ENCODE results near the gene EDIL3. TPM values are rescaled to one million over a fixed set of nuclear protein-coding genes. Genes with fewer than 3 reads are reported as not detected.

EDIL3 gene
- total RNA-seq, 4 donors from 2014 or later, result 9.6 to 16.0 (median 11.1) TPM

DNA sequence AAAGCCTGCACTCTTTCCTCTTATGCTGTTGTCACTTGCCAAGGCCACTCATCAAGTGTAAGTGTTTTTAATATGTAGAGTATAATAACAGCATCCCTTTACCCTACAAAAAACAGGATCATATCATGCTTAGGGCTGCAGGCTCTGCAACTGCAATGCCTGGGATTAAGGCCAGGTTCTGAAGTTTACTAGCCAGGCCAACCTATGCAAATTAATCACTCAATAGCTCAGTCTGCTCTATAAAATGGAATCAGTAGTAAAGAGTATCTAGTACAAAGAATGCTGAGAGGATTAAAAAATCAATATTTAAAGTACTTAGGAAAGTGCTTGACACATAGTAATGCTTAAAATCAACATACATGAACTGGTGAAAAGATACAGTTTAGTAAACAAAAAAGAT lies 253.3 kb downstream of the EDIL3 start:
- TF ChIP-seq, protein P1, sequence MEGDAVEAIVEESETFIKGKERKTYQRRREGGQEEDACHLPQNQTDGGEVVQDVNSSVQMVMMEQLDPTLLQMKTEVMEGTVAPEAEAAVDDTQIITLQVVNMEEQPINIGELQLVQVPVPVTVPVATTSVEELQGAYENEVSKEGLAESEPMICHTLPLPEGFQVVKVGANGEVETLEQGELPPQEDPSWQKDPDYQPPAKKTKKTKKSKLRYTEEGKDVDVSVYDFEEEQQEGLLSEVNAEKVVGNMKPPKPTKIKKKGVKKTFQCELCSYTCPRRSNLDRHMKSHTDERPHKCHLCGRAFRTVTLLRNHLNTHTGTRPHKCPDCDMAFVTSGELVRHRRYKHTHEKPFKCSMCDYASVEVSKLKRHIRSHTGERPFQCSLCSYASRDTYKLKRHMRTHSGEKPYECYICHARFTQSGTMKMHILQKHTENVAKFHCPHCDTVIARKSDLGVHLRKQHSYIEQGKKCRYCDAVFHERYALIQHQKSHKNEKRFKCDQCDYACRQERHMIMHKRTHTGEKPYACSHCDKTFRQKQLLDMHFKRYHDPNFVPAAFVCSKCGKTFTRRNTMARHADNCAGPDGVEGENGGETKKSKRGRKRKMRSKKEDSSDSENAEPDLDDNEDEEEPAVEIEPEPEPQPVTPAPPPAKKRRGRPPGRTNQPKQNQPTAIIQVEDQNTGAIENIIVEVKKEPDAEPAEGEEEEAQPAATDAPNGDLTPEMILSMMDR (IDR thresholded peaks at IDR 0.05; ENCODE audit: low read depth), result no peak

DNA sequence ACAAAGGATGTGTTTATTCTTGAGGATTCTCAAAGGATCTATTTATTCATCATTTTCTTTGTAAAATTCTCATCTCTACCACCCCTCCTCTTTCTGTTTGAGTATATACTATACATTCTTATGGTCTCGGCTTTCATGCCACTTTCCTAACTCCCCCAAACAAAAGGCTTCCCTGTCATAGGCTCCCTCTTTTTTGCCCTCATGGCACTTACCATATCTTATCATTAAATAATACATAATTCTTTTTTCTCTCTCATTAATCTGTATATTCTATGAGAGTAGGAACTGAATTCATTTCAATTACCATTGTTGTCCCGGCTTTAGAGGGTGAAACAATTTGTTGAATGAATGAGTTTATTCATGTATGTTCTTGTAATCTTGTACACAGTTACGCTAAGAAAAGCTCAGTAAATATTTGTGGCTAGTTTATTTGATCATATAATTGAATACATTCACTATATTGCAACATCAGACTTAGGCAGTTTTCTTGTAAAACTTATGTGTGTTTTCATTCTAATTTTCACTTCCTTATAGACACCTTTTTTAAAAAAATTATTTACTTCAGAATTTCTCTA lies 254.6 kb downstream of the EDIL3 start:
- TF ChIP-seq, protein P1 (IDR thresholded peaks at IDR 0.05; ENCODE audit: low read depth), result no peak

DNA sequence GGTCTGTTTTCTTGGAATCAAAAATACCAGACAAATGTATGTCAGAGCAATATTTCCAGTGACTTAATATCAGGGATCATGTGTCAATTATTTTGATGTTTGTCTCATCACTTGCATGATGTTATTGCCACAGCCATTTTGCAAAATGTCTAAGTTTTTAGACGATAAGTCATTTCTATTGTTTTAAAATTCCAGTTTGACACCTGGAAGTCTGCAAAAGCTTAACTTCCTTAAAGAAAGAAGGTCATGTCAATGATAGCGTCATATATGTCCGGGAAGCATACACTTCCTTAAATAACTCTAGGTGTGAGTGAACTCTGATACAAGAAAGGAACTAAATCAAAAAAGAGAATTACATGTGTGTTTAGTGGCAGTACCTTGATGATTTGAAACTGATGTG lies 259.5 kb downstream of the EDIL3 start:
- TF ChIP-seq, protein P1 (IDR thresholded peaks at IDR 0.05; ENCODE audit: low read depth), result no peak

DNA sequence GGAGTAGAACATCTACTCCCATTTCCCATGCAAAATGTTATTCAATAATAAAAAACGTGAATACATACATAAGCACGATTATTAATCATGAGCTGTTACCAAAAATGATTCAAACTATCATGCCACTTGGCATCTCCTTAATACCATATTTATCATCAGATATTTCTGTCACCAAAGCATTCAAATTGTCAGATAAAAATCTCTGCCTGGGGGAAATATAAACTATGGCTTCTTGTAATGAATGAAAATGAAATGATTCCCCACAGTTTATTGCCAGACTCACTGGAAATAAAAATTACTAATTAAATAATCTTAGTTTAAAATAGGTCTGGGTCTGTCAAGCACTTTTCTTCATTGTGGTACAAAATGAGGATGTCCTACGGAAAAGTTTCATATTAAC lies 265.4 kb downstream of the EDIL3 start:
- TF ChIP-seq, protein P1 (IDR thresholded peaks at IDR 0.05; ENCODE audit: low read depth), result no peak

DNA sequence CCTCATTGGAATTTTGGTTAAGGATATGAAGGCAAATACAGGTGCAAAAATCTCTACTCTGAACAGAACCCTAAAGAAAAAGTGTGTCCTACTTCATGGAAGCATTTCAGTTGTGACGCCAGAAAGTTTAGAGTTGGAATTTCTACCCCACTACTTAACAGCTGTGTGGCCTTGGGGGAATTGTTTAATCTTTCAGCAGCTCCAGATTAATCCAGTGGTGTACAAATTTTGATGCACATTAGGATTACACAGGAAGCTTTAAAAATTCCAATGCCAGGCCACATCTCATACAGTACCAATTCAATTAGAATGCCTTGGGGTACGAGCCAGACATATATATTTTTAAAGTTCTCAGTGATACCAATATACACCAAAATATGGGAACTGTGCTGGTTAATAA lies 266.1 kb downstream of the EDIL3 start:
- TF ChIP-seq, protein P1 (IDR thresholded peaks at IDR 0.05; ENCODE audit: low read depth), result no peak

DNA sequence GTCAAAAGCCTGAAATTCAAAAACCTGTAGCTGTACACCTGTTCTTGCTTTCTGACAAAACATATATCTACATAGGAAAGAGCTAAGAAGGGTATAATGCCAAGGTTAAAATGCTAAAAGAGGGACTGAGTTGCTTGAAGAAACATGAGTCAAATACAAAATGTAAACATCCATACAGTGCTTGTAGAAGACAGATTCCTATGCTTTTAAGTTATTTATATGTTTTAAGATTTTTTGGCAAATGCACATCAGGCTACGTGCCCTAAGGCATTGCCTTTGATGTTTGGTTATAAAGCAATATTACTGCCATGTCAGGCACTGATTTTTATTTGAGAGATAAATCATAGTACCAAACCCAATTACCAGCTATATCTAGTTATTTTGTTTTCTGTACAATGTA lies 269.0 kb downstream of the EDIL3 start:
- TF ChIP-seq, protein P1 (IDR thresholded peaks at IDR 0.05; ENCODE audit: low read depth), result no peak

DNA sequence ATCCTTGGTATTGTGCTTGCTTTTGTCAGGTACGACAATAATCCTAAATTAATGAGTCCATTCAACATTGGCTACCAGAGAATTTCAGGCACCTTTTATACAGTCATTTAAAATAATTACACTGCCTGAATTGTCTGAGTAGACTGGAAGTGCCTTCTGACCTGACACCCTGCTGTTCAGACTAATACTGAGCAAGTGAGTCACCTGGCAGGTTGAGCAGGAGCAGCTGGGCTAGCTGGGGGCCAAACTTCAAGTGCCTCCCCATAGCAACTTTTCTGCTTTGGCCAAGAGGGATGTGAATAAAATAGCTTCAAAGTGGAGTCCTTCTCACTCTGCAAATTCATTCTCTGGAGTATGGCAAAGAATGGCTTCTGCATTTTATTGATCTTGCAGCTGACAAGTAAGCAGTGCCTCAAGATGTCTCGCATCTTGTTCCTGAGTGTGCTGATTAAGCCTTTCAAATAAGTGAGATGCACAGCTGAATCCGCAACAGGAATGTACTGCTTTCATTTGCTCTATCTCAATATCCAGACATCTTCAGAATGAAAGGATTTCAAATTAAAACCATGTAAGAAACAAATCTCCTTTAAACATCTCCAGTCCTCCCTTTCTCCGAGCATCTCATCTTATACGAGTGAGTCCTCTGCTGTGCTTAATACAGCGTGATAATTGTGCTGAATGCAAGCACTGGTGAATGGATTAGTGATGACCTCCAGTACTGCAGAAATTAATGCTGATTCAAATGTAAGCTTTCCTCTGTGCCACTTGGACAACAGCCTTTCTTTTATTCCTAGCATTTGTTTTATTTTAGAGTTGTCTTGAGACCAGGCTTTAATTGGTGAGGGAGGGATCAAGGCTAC lies 271.2 kb downstream of the EDIL3 start:
- TF ChIP-seq, protein P1 (IDR thresholded peaks at IDR 0.05; ENCODE audit: low read depth), result no peak

All from subcutaneous adipose tissue (tissue), 4 donors.